H9 (cell line): ENCODE measurements around the gene ZSWIM6. TPM values are rescaled to one million over a fixed set of nuclear protein-coding genes. Genes with fewer than 3 reads are reported as not detected.

ENCODE experiments used
- DNase-seq: peaks from one replicate; pipeline ENCODE4 v3.0.0-alpha.2; 2017
- H2AFZ ChIP-seq: one replicate; pipeline ENCODE4 v1.6.1; 2013; ENCODE audit warnings: mild to moderate bottlenecking, low read length, control low read depth, moderate library complexity
- H2AK5ac ChIP-seq: 2 replicates; pipeline ENCODE4 v1.6.1; 2013; ENCODE audit warnings: low read length, control low read depth, mixed read lengths; ENCODE audit not compliant: insufficient read length
- H2BK120ac ChIP-seq: one replicate; pipeline ENCODE4 v1.6.1; 2013; ENCODE audit warnings: low read depth, mild to moderate bottlenecking, low read length, control low read depth, inconsistent platforms; ENCODE audit not compliant: poor library complexity, severe bottlenecking
- H2BK12ac ChIP-seq: 2 replicates; pipeline ENCODE4 v1.6.1; 2013; ENCODE audit warnings: low read length, control low read depth, mixed read lengths, low read depth; ENCODE audit not compliant: insufficient read length
- H2BK15ac ChIP-seq: 2 replicates; pipeline ENCODE4 v1.6.1; 2013; ENCODE audit warnings: low read depth, low read length, control low read depth
- H2BK20ac ChIP-seq: one replicate; pipeline ENCODE4 v1.6.1; 2013; ENCODE audit warnings: low read depth, mild to moderate bottlenecking, low read length, control low read depth, inconsistent platforms; ENCODE audit not compliant: poor library complexity, severe bottlenecking
- H2BK5ac ChIP-seq: 2 replicates; pipeline ENCODE4 v1.6.1; 2013; ENCODE audit warnings: low read length, control low read depth, mixed read lengths; ENCODE audit not compliant: insufficient read length
- H3K14ac ChIP-seq: 2 replicates; pipeline ENCODE4 v1.6.1; 2013; ENCODE audit warnings: low read length, control low read depth; ENCODE audit not compliant: insufficient read depth
- H3K18ac ChIP-seq: 2 replicates; pipeline ENCODE4 v1.6.1; 2013; ENCODE audit warnings: low read depth, mild to moderate bottlenecking, mixed read lengths, low read length, control low read depth; ENCODE audit not compliant: insufficient read length
- H3K23ac ChIP-seq: 2 replicates; pipeline ENCODE4 v1.6.1; 2013; ENCODE audit warnings: low read length, control low read depth, mixed read lengths, low read depth; ENCODE audit not compliant: insufficient read length
- H3K23me2 ChIP-seq: 2 replicates; pipeline ENCODE4 v1.6.1; 2013; ENCODE audit warnings: low read depth, mild to moderate bottlenecking, mixed read lengths, low read length, control low read depth; ENCODE audit not compliant: insufficient read length, poor library complexity, severe bottlenecking
- H3K27ac ChIP-seq: 2 replicates; pipeline ENCODE4 v1.5.1; 2013; ENCODE audit warnings: low read length, control low read depth, mixed read lengths, low read depth; ENCODE audit not compliant: insufficient read length
- H3K27me3 ChIP-seq: 2 replicates; pipeline ENCODE4 v1.6.1; 2013; ENCODE audit warnings: low read length, control low read depth, inconsistent platforms; ENCODE audit not compliant: insufficient read depth
- H3K4ac ChIP-seq: 2 replicates; pipeline ENCODE4 v1.6.1; 2013; ENCODE audit warnings: low read depth, mild to moderate bottlenecking, control low read depth, inconsistent platforms, low read length, moderate library complexity
- H3K4me1 ChIP-seq: 2 replicates; pipeline ENCODE4 v1.6.1; 2013; ENCODE audit warnings: low read length, control low read depth, inconsistent platforms; ENCODE audit not compliant: insufficient read depth
- H3K4me2 ChIP-seq: 2 replicates; pipeline ENCODE4 v1.6.1; 2013; ENCODE audit warnings: low read length, control low read depth, mixed read lengths; ENCODE audit not compliant: insufficient read length, insufficient read depth
- H3K56ac ChIP-seq: 2 replicates; pipeline ENCODE4 v1.6.1; 2013; ENCODE audit warnings: low read depth, mild to moderate bottlenecking, mixed read lengths, low read length, control low read depth; ENCODE audit not compliant: insufficient read length
- H3K79me1 ChIP-seq: 2 replicates; pipeline ENCODE4 v1.6.1; 2013; ENCODE audit warnings: low read depth, mild to moderate bottlenecking, moderate library complexity, low read length, control low read depth, inconsistent platforms; ENCODE audit not compliant: insufficient read depth, poor library complexity, severe bottlenecking
- H3K79me2 ChIP-seq: 2 replicates; pipeline ENCODE4 v1.6.1; 2013; ENCODE audit warnings: low read length, control low read depth, inconsistent platforms; ENCODE audit not compliant: insufficient read depth
- H3K9ac ChIP-seq: 2 replicates; pipeline ENCODE4 v1.6.1; 2013; ENCODE audit warnings: low read length, control low read depth, mixed read lengths; ENCODE audit not compliant: insufficient read length; ENCODE audit errors: extremely low read depth
- H3K9me3 ChIP-seq: one replicate; pipeline ENCODE4 v1.6.1; 2013; ENCODE audit warnings: low read depth, low read length, inconsistent platforms; ENCODE audit not compliant: control insufficient read depth
- H3T11ph ChIP-seq: one replicate; pipeline ENCODE4 v1.6.1; 2013; ENCODE audit warnings: mild to moderate bottlenecking, low read length, control low read depth, inconsistent platforms
- H4K20me1 ChIP-seq: one replicate; pipeline ENCODE4 v1.6.1; 2013; ENCODE audit not compliant: control insufficient read depth, insufficient read length, insufficient read depth
- H4K5ac ChIP-seq: 2 replicates; pipeline ENCODE4 v1.6.1; 2013; ENCODE audit warnings: low read depth, mild to moderate bottlenecking, mixed read lengths, low read length, control low read depth; ENCODE audit not compliant: insufficient read length
- H4K8ac ChIP-seq: replicated peaks from 2 replicates; pipeline ENCODE4 v1.6.1; 2013; ENCODE audit warnings: low read length, control low read depth, mixed read lengths, low read depth; ENCODE audit not compliant: insufficient read length
- H4K91ac ChIP-seq: 2 replicates; pipeline ENCODE4 v1.6.1; 2013; ENCODE audit warnings: low read depth, mild to moderate bottlenecking, moderate library complexity, mixed read lengths, low read length, control low read depth; ENCODE audit not compliant: insufficient read length
- H3K27ac Mint-ChIP-seq, 3 experiments: 2 replicates in 2 of 3; 3 replicates in 1 of 3; pipeline ENCODE4 v1.8.0; 2020 to 2021; ENCODE audit warnings: mixed read lengths in 3 of 3, mild to moderate bottlenecking in 1 of 3, moderate library complexity in 1 of 3
- H3K27me3 Mint-ChIP-seq: 2 replicates; pipeline ENCODE4 v1.8.0; 2021; ENCODE audit warnings: low read depth, mild to moderate bottlenecking, moderate library complexity, mixed read lengths
- H3K36me3 Mint-ChIP-seq, 3 experiments: 2 replicates in 2 of 3; 3 replicates in 1 of 3; pipeline ENCODE4 v1.8.0; 2020 to 2021; ENCODE audit warnings: low read depth in 3 of 3, mixed read lengths in 3 of 3; ENCODE audit not compliant: insufficient read depth in 1 of 3
- H3K4me1 Mint-ChIP-seq, 2 experiments: 2 replicates each; pipeline ENCODE4 v1.8.0; 2020; ENCODE audit warnings: mixed read lengths in 2 of 2
- H3K4me3 Mint-ChIP-seq, 2 experiments: 2 replicates in 1 of 2; 3 replicates in 1 of 2; pipeline ENCODE4 v1.8.0; 2020 to 2021; ENCODE audit warnings: mild to moderate bottlenecking in 2 of 2, mixed read lengths in 2 of 2, moderate library complexity in 1 of 2
- H3K9me3 Mint-ChIP-seq, 2 experiments: 2 replicates in 1 of 2; 3 replicates in 1 of 2; pipeline ENCODE4 v1.8.0; 2020; ENCODE audit warnings: mild to moderate bottlenecking in 2 of 2, mixed read lengths in 2 of 2, moderate library complexity in 1 of 2
- CTCF ChIP-seq: fragments of 200-600 bp; sonication (generic); conservative IDR thresholded peaks from 3 replicates; pipeline ENCODE4 v1.8.0; 2021; ENCODE audit warnings: antibody characterized with exemption, mild to moderate bottlenecking
- WGBS: extraction: QIAGEN DNeasy Blood & Tissue Kit; methylation state at CpG from one replicate; pipeline ENCODE4 v1.1.7; 2013; ENCODE audit warnings: missing lambda C conversion rate, low lambda C conversion rate, mixed read lengths; ENCODE audit not compliant: insufficient read length; ENCODE audit errors: extremely low coverage; 5-methylcytosine and 5-hydroxymethylcytosine counted together
- total RNA-seq: library from RNA; stranded (reverse); gene quantifications from 2 replicates; pipeline ENCODE4 v1.2.1, GENCODE V29; 2021

The ZSWIM6 gene
- total RNA-seq, 1 experiment from 2014 or later, result 11.5 TPM

- Histone ChIP-seq H2BK12ac (no peak overlapping the region), H3K27ac (no peak overlapping the region), H2BK120ac (no peak overlapping the region), H3K9ac (no peak overlapping the region), H3K56ac (no peak overlapping the region), H4K91ac (no peak overlapping the region), H3K27me3 (peaks cover 4% of the 10 kb centered on the region; the same call in 1 of the 2 replicates), H3K4me2 (no peak overlapping the region), H2BK15ac (no peak overlapping the region), H3K79me2 (no peaks in the 10 kb centered on the region; the same call in 1 of the 2 replicates), H3K14ac (no peak overlapping the region), H4K5ac (no peak overlapping the region), H4K8ac (no peak overlapping the region), H3K23me2 (no peaks in the 10 kb centered on the region), H2AK5ac (no peak overlapping the region), H2BK20ac (no peak overlapping the region), H4K20me1 (no peaks in the 10 kb centered on the region), H3K18ac (no peak overlapping the region), H3K4me1 (no peaks in the 10 kb centered on the region), H2BK5ac (no peak overlapping the region), H3K79me1 (peaks cover 11% of the 10 kb centered on the region), H3T11ph (no peak overlapping the region), H2AFZ (no peak overlapping the region), H3K9me3 (no peaks in the 10 kb centered on the region), H3K4ac (no peak overlapping the region), H3K23ac (no peak overlapping the region)
- H3K4me3 Mint-ChIP-seq, result no peak overlapping the region
- H3K4me1 Mint-ChIP-seq, result peaks cover 9 to 10% of the 10 kb centered on the region in 2 experiments
- peaks cover 26% of the 10 kb centered on the region for H3K27me3 Mint-ChIP-seq
- WGBS, result no CpG with 5 or more reads among the region's 2 CpGs
- TF ChIP-seq CTCF, result no peak
- peaks cover 3 to 10% (median 4%) of the 10 kb centered on the region in 3 experiments; a peak in 4 of 7 replicates for H3K36me3 Mint-ChIP-seq
- no peak for DNase-seq
- no peak overlapping the region for H3K27ac Mint-ChIP-seq
- H3K9me3 Mint-ChIP-seq, result no peaks in the 10 kb centered on the region
These were observed 7.7 kb downstream of the ZSWIM6 start for GRCh38 chr5:61339764-61340163.
